ENCODE measurements around the gene ZNF358.
A peak's percentile ranks its signal among the peaks of the same experiment; 100 is the strongest.

ZNF358 gene

DNA sequence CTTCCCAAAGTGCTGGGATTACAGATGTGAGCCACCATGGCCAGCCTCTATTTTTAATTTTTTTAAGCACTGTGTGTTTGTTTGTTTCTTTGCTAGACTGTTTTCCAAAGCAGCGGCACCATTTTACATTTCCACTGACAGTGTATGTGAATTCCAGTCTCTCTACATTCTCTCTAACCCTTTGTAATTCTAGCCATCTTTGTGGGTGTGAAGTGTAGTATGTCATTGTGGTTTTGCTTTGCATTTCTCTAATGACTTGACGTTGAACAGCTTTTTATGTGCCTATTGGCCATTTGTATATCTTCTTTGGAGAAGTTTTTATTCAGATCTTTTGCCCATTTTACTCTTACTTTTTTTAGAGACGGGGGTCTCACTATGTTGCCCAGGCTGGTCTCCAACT is 31.3 kb downstream of the ZNF358 start:
- POLR2A ChIA-PET (ENCODE audit: low non-redundant PET), result no interaction called here
- H3K27ac ChIP-seq, result no peak overlapping the region
- CTCF ChIA-PET, result interaction anchor here (0.9 kb wide), 1 partner anchor 12 kb away, joined by 3 read pairs; no protein-coding TSS in a partner anchor

DNA sequence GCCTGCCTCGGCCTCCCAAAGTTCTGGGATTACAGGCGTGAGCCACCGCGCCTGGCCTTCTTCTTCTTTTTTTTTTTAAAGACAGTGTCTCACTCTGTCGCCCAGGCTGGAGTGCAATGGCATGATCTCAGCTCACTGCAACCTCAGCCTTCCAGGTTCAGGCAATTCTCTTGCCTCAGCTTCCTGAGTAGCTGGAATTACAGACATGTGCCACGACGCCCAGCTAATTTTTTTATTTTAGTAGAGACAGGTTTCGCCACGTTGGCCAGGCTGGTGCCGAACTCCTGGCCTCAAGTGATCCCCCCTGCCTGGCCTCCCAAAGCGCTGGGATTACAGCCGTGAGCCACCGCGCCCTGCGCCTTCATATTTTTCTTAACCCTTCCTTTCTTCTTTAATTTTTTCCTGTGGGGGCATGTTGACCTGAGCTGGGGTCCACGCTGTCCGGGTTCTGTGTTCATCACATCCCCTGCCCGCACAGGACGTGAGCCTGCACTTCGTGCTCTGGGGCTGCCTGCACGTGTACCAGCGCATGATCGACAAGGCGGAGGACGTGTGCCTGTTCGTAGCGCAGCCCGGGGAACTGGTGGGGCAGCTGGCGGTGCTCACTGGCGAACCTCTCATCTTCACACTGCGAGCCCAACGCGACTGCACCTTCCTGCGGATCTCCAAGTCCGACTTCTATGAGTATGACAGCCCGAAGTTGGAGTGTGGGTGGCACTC is 33.7 kb downstream of the ZNF358 start:
- TF ChIP-seq, protein P1, sequence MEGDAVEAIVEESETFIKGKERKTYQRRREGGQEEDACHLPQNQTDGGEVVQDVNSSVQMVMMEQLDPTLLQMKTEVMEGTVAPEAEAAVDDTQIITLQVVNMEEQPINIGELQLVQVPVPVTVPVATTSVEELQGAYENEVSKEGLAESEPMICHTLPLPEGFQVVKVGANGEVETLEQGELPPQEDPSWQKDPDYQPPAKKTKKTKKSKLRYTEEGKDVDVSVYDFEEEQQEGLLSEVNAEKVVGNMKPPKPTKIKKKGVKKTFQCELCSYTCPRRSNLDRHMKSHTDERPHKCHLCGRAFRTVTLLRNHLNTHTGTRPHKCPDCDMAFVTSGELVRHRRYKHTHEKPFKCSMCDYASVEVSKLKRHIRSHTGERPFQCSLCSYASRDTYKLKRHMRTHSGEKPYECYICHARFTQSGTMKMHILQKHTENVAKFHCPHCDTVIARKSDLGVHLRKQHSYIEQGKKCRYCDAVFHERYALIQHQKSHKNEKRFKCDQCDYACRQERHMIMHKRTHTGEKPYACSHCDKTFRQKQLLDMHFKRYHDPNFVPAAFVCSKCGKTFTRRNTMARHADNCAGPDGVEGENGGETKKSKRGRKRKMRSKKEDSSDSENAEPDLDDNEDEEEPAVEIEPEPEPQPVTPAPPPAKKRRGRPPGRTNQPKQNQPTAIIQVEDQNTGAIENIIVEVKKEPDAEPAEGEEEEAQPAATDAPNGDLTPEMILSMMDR (conservative IDR thresholded peaks at IDR 0.05; ENCODE audit: low read depth), result no peak
- ChIA-PET POLR2A (ENCODE audit: low non-redundant PET) (no interaction called here), CTCF (interaction anchor here (0.5 kb wide), 1 partner anchor 310 kb away, joined by 3 read pairs; no protein-coding TSS in a partner anchor)
- H3K27ac ChIP-seq, result no peak overlapping the region
- no peak for DNase-seq (ENCODE audit: low spot score)

More for the DNA sequence above, 31.3 kb downstream of the ZNF358 start:
- TF ChIP-seq, protein P1 (conservative IDR thresholded peaks at IDR 0.05; ENCODE audit: low read depth), result no peak
- DNase-seq (ENCODE audit: low spot score), result no peak

DNA sequence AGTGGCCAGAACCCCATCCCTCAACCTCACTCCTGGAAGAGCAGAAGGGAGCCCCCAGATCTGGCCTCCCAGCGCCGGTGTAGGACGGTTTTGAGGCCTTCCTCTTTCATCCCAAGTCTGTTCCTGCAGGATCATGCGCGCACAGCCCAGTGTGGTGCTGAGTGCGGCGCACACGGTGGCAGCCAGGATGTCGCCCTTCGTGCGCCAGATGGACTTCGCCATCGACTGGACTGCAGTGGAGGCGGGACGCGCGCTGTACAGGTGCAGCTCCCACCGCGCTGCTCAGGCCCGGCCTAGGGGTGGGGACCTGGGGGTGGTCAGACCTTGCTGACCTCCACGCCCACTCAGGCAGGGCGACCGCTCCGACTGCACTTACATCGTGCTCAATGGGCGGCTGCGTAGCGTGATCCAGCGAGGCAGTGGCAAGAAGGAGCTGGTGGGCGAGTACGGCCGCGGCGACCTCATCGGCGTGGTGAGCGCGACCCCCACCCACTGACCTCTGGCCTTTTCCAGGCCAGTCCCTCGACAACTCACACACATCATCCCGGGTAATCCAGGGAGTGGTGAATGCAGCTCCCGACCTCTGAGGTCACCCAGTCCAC is 34.4 kb downstream of the ZNF358 start:
- DNase-seq (ENCODE audit: low spot score), result no peak
- ChIA-PET CTCF (no interaction called here), POLR2A (ENCODE audit: low non-redundant PET) (no interaction called here)
- TF ChIP-seq, protein P1 (conservative IDR thresholded peaks at IDR 0.05; ENCODE audit: low read depth), result no peak
- H3K27ac ChIP-seq, result no peak overlapping the region

DNA sequence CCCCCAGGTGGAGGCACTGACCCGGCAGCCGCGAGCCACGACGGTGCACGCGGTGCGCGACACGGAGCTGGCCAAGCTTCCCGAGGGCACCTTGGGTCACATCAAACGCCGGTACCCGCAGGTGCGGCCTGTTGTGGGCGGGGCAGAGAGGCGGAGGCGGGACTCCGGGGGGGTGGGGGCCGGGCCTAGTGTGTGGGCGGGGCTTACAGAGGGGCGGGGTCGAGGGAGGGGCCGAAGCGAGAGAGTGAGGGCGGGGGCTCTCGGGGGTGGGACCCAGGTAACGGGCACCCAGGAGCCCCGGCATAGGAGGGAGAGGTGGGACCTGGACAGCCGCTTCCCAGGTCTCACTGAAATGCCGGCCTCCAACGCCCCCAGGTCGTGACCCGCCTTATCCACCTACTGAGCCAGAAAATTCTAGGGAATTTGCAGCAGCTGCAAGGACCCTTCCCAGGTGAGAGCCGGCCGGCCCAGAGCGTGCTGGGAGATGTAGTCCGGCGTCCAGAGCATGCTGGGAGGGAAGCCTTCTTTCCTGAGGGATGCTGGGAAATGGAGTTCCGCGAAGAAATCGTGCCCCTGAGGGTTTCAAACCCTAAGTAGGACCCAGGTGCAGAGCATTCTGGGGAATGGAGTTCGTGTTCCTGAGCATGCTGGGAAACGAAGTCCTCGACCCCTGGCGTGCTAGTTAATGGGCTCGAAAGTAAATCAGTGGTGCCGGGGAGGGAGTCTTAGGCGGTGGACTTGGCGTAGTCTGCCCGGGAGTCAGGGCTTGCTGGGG is 35.3 kb downstream of the ZNF358 start:
- no peak overlapping the region for H3K27ac ChIP-seq
- DNase-seq (ENCODE audit: low spot score), result peak; percentile 66
- ChIA-PET POLR2A (ENCODE audit: low non-redundant PET) (no interaction called here), CTCF (interaction anchor here (0.6 kb wide), 1 partner anchor 327 kb away, joined by 4 read pairs; no protein-coding TSS in a partner anchor)
- TF ChIP-seq, protein P1 (conservative IDR thresholded peaks at IDR 0.05; ENCODE audit: low read depth), result no peak

DNA sequence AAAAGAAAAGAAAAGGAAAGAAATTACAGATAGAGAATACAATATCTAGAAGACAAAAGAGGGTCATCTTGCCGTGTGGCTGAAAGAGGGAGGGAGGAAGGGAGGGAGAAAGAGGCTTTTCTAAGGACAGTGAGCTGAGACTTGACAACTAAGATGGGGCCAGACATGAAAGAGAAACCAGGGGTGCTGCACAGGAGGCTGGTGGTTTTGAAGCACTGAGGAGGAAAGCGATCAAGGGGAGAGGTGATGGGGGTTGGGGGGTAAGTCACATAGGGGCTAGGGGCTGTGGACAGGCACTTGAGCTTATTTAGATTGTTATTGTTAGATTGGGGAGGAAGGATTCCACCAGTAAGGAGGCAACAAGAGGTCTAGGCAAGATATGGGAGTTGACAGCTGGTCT is 36.9 kb downstream of the ZNF358 start:
- H3K27ac ChIP-seq, result no peak overlapping the region
- no peak for DNase-seq (ENCODE audit: low spot score)
- ChIA-PET POLR2A (ENCODE audit: low non-redundant PET) (no interaction called here), CTCF (interaction anchor here (0.6 to 1.0 kb wide), 3 partner anchors 16 to 168 kb away, joined by 3 to 9 read pairs (median 5); no protein-coding TSS in a partner anchor)
- TF ChIP-seq, protein P1 (conservative IDR thresholded peaks at IDR 0.05; ENCODE audit: low read depth), result no peak

DNA sequence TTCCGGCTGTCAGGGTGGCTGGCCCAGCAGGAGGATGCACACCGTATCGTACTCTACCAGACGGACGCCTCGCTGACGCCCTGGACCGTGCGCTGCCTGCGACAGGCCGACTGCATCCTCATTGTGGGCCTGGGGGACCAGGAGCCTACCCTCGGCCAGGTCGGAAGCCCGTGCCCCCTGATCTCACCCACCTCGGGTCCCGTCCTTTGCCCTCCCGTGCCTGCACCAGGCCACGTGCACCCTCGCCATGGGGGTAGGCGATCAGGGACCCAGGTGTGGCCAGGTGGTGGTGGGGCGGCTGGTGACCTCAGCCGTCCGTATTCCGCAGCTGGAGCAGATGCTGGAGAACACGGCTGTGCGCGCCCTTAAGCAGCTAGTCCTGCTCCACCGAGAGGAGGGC is 38.7 kb downstream of the ZNF358 start:
- no peak for DNase-seq (ENCODE audit: low spot score)
- CTCF ChIA-PET, result interaction anchor here (1.4 kb wide), 1 partner anchor 14 kb away, joined by 7 read pairs; no protein-coding TSS in a partner anchor
- no peak overlapping the region for H3K27ac ChIP-seq
- POLR2A ChIA-PET (ENCODE audit: low non-redundant PET), result no interaction called here
- TF ChIP-seq, protein P1 (conservative IDR thresholded peaks at IDR 0.05; ENCODE audit: low read depth), result no peak
